ENCODE results near the gene ODAD4. TPM values are rescaled to one million over a fixed set of nuclear protein-coding genes. Genes with fewer than 3 reads are reported as not detected.
"Not testable (repeated sequence)": the region's sequence is repeated elsewhere in the genome, so short reads cannot be mapped to it uniquely, and the experiment has no call there.

The ODAD4 gene
- polyA plus RNA-seq, 10 donors, result 0.53 to 1.2 (median 0.71) TPM

DNA sequence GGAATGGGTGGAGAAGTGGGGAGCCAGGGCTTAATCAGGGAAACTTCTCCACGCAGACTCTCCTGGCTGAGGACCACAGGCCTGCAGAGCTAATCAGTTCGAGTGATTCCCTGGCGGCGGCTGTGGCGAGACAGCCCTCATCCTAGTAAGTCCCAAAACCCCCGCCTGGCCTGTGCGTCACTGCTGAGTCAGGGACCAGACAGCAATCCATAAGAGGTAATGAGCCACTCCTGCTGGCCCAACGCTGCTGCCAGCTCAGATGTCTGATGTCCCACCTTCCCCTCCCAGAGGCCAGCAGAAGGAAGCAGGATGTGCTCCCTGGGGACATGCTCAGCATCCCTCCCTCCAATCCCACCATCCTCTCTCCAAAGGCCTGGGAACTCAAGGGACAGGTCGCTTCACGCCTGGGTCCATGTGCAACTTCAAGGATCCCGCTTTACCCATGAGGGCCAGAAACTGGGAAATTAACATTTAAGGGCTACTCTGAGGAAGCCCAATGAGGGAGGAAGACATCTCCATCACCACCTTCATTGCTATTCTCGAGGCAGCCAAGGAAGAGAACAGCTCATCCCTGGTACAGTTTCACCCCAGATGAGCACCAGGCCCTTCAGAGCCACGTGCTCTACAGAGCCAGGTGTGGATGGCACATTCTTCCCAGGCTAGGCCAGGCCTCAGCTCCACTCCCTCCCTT lies 19.6 kb upstream of the ODAD4 start:
- DNase-seq, result peak in 1 of 3 donors; percentile 91

GRCh38 chr17:41912925-41913324 lies 17.5 kb upstream of the ODAD4 start:
- no peak for DNase-seq

DNA sequence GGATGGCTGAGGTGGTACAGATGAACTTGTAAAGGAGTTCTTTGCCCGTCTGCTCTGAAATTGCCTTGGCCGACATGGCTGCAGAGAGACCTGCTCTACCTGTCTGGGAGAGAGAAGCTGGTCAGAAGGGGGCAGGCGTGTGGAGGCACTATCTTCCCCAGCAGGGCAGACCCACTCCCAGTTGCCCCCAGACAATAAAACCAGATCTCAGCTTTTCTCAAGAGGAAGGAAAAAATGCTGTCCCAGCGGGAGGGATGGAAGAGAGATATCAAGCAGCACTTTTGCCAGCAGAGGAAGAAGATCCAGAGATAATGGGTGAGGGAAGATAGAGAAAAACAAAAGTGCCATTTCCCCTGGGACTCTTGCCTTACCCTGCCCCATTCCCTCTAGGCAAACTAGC lies 16.6 kb upstream of the ODAD4 start:
- no peak for DNase-seq

GRCh38 chr17:41914358-41914766 lies 16.1 kb upstream of the ODAD4 start:
- DNase-seq, result peak in 1 of 3 donors; percentile 26

DNA sequence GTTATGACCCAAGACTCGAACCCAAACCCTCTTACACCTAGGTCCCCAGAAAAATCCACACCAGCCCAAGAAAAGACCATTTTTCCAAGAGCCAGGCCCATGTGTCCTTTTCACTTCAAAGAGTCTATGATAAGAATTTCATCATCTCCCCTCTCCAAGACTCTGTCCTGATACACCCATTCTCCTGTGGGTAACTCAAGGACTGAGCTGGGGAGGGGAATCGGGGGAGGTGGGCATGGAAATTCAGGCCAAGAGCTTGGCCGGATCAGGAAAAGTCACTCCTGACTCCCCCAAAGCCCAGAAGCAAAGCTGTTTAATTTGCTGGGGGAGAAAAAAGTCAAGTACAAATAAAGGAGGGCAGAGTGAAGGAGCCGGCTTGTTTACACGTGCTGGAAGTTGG lies 15.4 kb upstream of the ODAD4 start:
- DNase-seq, result no peak

- DNase-seq, result no peak
Measured at GRCh38 chr17:41915566-41915965, 14.9 kb upstream of the ODAD4 start.

- peak; percentile 59 to 83 (median 69) for DNase-seq
Measured at GRCh38 chr17:41917192-41917591, 13.2 kb upstream of the ODAD4 start.

GRCh38 chr17:41917679-41918313 lies 12.6 kb upstream of the ODAD4 start:
- DNase-seq, result peak; percentile 18 to 83 (median 70)

DNA sequence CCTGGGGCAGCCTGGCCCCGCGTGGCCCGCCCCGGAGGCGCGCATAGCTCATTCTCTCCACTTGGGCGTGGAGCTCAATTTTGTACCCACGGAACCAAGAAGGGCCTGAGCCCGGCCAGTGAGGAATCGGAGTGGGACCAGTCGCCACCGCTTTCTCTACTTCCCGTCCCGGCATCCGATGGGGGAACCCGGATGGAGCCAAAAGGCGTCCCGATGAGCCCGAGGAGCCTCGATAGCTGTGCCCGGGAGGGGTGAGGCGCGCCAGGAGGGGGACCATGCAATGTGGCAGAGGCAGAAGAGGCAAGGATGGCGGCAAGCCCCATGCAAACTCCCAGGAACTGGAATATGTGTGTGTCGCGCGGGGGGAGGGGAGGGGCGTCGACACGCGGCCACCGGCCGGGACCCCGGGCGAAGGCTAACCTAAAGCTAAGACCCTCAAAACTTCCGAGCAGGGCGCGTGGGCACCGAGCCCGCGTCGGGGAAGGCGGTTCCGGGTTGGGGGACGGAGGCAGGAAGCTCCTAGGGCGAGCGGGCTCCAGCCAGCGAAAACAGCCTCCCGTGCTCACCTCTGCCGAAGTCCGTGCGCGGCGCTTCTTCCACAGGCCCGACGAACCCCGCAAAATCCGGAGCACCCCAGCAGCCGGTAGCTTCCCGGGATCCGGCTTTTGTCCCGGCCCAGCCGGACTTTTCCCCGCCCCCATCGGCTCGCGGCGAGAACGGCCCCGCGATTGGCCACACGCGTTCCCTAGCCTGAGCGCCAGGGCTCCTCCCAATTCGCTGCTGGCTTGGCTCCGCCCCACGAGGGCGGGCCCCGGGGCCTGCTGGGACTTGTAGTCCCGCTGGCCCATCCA lies 11.9 kb upstream of the ODAD4 start, which contains the start of gene ACLY:
Gene ACLY, minus strand, starts transcription at position 638 of the 851 bp plus-strand sequence. CDS start 5,078 bp downstream, outside the sequence.
- DNase-seq, result peak; percentile 97 to 98 (median 98)

- DNase-seq, result no peak
Measured at GRCh38 chr17:41919165-41919817, 11.1 kb upstream of the ODAD4 start.

GRCh38 chr17:41919840-41920579 lies 10.4 kb upstream of the ODAD4 start:
- peak in 2 of 3 donors; percentile 17 to 57 for DNase-seq

DNA sequence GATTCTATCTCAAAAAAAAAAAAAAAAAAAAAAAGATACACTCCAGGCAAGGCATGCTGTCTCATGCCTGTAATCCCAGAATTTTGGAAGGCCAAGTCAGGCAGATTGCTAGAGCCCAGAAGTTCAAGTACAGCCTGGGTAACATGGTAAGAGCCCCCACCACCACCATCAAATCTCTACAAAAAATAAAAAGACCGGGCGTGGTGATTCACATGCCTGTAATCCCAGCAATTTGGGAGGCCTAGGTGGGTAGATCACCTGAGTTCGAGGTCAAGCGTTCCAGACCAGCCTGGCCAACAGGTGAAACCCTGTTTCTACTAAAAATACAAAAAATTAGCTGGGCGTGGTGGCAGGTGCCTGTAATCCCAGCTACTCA lies 9.8 kb upstream of the ODAD4 start:
- DNase-seq, result no peak

DNA sequence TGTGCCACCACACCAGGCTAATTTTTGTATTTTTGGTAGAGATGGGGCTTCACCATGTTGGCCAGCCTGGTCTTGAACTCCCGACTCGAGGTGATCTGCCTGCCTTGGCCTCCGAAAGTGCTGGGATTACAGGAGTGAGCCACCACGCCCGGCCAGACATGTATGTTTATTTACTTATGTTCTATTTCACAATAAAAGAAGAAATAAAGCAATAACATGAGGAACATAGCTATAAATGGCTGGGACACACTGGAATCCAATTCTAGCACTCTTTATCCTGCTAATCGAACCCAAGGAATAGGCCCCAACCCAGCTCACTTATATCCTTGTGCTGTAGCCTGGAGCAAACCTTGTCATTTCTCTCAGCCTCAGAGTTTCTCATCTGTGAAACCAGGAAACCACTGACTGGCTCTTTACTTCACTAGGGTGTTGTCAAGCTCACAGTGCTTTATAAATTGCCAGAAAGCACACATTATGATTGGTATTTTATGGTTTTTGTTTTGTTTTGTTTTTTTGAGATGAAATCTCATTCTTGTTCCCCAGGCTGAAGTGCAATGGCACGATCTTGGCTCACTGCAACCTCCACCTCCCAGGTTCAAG lies 4.3 kb upstream of the ODAD4 start:
- no peak for DNase-seq

DNA sequence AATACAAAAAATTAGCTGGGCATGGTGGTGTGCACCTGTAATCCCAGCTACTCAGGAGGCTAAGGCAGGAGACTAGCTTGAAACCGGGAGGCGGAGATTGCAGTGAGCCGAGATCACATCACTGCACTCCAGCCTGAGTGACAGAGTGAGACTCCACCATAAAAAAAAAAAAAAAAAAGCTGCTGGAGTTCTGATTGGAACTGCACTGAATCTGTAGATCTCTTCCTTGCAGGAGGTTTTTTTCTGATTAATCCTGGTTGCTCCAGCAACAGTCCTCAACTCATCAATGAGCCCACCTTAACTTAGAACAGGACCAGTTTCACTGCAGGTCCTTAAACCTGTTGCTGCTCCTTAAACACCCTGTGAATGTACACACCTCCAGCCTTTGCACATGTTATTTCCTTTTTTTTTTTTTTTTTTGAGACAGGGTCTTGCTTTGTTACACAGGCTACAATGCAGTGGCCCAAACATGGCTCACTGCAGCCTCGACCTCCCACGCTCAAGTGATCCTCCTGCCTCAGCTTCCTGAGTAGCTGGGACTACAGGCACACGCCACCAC lies 1.6 kb upstream of the ODAD4 start:
- no peak for DNase-seq

GRCh38 chr17:41930833-41931156 lies 378 bp downstream of the ODAD4 start:
- not testable (repeated sequence) for DNase-seq

DNA sequence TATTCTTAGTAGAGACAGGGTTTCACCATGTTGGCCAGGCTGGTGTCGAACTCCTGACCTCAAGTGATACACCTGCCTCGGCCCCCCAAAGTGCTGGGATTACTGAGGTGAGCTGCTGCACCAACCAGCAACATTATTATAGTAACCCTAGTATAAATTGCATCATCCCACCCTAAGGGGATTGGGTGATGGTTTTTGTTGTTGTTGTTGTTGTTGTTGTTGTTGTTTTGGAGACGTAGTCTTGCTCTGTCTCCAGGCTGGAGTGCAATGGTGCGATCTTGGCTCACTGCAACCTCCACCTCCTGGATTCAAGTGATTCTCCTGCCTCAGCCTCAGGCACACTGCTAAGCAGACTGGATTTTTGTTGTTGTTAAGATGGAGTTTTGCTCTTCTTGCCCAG lies 1.3 kb downstream of the ODAD4 start:
- DNase-seq, result not testable (repeated sequence)

GRCh38 chr17:41932816-41933389 lies 2.5 kb downstream of the ODAD4 start:
- DNase-seq, result no peak

DNA sequence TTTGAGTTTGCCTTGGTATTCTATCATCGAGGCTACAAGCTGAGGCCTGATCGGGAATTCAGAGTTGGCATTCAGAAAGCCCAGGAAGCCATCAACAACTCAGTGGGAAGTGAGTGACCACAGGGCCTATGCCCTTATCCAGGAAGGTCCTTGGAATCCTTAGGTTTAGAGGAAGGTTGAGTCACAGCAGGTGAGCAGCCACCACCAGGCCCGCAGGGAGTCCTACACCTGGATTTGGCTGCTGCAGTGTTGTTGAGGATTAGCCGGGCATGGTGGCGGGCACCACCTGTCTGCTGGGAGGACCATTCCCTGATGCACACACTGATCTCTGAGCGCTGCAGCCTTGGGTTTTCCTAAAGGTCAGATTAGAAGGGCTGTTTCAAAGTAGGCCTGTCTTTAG lies 5.2 kb downstream of the ODAD4 start:
- no peak for DNase-seq

GRCh38 chr17:41937970-41938954 lies 7.8 kb downstream of the ODAD4 start:
- DNase-seq, result no peak

All from muscle of back (tissue), 11 donors.